Fibroblast of villous mesenchyme (primary cell): Measurements from ENCODE around the gene PPEF2. TPM values are rescaled to one million over a fixed set of nuclear protein-coding genes. Genes with fewer than 3 reads are reported as not detected.
"Not testable (repeated sequence)": the region's sequence is repeated elsewhere in the genome, so short reads cannot be mapped to it uniquely, and the experiment has no call there.

Experiments
- DNase-seq: peaks from one replicate; pipeline ENCODE4 v3.0.0-alpha.2; 2010; ENCODE audit warnings: low read depth
- H3K4me3 ChIP-seq: 2 replicates; pipeline ENCODE4 v1.5.1; 2011; ENCODE audit warnings: low read depth, mild to moderate bottlenecking, low read length
- total RNA-seq: library from RNA; depleted of rRNA; stranded (reverse); fragments of >200 nt; gene quantifications from 2 replicates; pipeline ENCODE4 v1.2.3, GENCODE V29; 2012
- TF ChIP-seq, protein P1 (sequence below): IDR thresholded peaks from 2 replicates; pipeline ENCODE4 v1.5.1; 2012; ENCODE audit warnings: low read depth, mild to moderate bottlenecking, low read length; ENCODE audit not compliant: insufficient read depth

The PPEF2 gene
- total RNA-seq, 1 donor, result under 0.01 TPM

DNA sequence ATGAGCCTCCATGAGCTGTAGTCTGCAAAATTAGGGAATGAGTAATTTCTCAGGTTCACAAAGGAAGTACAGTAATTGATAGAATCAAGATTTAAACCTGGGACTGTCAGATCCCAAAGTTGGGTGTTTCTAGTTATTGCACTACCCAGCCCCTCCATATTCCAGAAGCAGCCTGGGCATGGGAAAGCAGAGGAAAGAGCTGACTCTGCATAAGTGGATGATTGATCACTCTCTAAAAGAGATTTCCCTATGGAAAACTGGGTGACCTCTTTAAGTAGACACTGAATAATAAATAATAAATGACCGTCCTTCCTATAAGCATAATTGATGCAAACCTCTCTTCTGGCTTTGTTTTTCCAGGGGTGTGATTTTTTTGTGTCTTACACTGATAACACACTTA is 33.4 kb upstream of the PPEF2 start:
- H3K4me3 ChIP-seq, result no peak overlapping the region
- TF ChIP-seq, protein P1, sequence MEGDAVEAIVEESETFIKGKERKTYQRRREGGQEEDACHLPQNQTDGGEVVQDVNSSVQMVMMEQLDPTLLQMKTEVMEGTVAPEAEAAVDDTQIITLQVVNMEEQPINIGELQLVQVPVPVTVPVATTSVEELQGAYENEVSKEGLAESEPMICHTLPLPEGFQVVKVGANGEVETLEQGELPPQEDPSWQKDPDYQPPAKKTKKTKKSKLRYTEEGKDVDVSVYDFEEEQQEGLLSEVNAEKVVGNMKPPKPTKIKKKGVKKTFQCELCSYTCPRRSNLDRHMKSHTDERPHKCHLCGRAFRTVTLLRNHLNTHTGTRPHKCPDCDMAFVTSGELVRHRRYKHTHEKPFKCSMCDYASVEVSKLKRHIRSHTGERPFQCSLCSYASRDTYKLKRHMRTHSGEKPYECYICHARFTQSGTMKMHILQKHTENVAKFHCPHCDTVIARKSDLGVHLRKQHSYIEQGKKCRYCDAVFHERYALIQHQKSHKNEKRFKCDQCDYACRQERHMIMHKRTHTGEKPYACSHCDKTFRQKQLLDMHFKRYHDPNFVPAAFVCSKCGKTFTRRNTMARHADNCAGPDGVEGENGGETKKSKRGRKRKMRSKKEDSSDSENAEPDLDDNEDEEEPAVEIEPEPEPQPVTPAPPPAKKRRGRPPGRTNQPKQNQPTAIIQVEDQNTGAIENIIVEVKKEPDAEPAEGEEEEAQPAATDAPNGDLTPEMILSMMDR, result no peak
- DNase-seq, result no peak

DNA sequence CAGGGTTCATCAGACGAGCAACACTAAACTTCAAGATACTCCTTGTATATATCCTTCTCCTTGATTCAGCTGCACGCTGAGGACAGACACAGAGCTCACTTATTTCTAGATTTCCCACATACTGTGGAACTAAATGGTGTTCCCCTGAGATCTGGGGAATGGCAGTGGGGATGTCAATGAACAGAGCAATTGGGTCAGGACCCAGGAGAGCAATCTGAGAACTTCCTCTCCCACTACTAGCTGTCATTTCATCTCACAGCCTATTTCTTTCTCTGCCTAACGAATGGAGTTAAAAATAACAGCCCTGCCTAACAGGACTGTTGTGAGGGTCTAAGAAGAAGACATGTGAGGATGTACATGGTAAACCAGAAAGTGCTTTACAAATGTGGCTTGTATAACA is 27.9 kb upstream of the PPEF2 start:
- DNase-seq, result no peak
- H3K4me3 ChIP-seq, result no peak overlapping the region
- TF ChIP-seq, protein P1, result no peak

DNA sequence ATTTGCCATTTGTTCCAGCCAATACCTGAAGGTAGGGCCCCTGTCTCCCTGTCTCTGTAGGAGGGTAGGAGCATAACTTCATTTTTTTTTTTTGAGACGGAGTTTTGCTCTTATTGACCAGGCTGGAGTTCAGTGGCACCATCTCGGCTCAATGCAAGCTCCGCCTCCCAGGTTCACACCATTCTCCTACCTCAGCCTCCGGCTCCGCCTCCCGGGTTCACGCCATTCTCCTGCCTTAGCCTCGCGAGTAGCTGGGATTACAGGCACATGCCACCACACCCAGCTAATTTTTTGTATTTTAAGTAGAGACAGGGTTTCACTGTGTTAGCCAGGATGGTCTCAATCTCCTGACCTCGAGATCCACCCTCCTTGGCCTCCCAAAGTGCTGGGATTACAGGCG is 22.7 kb upstream of the PPEF2 start:
- H3K4me3 ChIP-seq, DNase-seq: not testable (repeated sequence)

DNA sequence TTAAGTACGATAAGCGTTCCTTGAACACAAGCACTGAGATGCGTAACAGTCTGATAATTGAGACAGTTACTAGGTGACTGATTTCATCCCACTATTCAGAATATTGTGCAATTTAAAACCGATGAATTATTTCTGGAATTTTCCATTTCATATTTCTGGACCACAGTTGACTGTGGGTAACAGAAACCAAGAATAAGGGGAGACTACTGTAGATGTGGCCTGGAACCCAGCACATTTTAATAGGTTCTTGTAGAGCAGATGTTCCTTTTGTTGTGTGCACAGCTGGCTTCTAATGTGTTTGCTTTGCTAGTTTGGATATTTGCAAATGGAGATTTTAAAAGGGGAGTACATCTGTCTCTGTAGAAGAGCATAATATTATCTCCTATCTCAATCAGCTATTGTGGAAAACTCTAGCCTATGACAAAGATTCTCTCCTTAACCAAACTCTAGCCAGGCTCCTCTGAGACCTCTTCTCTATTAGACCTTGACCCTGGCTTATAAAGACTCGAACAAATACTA is 22.1 kb upstream of the PPEF2 start:
- TF ChIP-seq, protein P1, result no peak
- DNase-seq, result no peak
- H3K4me3 ChIP-seq, result no peak overlapping the region

DNA sequence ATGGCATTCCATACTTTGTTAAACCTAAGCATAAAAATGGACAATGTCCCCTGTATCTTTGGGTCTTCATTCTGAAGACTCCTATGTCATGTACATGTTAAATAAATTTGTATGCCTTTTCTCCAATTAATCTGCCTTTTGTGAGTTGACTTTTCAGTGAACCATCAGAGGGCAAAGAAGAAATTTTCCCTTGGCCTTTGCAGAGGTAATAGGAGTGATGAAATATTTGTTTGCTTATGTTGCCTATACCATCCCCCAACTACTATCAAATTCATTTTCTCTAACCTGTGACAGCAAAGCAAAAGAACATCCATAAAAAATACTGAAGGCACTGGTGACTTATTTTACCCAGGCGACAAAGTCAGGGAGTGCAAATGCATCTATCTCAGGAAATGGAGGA is 20.3 kb upstream of the PPEF2 start:
- TF ChIP-seq, protein P1, result no peak
- no peak overlapping the region for H3K4me3 ChIP-seq

DNA sequence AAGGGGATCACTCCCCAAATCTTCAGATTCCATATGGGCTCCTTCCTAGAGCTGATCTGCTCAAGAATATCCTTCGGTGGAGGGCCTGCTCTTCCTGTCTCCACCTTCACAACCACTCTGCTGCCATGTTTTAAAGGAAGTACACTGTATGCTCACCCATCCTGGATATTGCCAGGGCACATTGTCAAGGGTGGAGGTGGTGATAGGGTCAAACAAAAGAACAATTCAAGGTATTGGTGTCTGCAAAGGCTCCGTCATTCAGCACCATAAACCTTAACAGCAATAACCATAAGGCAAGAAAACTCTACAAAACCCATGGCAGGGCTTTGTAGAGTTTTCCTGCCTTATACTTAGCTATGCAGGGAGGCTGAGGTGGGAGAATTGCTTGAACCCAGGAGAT is 19.7 kb upstream of the PPEF2 start:
- DNase-seq, result no peak
- no peak overlapping the region for H3K4me3 ChIP-seq
- TF ChIP-seq, protein P1, result no peak

More for the DNA sequence above, 20.3 kb upstream of the PPEF2 start:
- no peak for DNase-seq

DNA sequence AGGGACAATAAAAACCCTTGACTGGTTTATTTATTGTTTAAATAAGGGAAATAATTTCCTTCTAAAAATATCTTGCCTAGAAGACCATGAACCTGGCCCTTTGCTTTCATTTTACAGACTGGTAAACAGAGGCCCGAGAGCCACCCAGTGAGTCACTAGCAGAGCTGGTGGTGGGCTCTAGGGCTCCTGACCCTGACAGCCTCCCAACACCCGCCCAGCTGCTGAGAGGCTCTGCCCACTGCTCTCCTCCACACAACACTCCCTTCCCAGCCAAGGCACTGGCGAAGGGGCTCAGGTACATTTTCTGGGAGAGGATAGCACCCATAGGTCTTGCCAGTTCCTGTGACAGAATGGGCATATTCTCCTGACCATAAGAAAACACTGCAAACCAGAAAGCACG is 18.1 kb upstream of the PPEF2 start:
- TF ChIP-seq, protein P1, result no peak
- DNase-seq, result no peak
- no peak overlapping the region for H3K4me3 ChIP-seq

DNA sequence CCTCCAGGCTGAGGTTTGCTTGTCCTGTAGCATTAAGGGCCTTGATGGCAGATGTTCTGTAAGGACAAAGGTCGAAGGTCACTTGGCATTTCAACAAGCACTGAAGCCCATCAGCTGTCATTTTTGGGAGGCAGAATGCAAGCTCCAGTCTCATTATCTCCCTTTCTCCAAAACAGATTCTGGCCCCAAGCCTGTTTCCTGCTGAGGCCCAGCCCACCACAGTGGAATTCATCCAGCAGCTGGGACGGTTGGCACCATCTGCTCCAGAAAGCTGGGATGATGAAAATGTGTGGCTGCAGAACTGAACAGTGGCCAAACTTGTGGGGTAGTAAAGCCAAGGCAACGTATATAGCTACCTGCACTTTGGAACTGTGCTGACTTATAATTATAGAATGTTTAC is 17.7 kb upstream of the PPEF2 start:
- TF ChIP-seq, protein P1, result no peak
- DNase-seq, result peak; percentile 73
- no peak overlapping the region for H3K4me3 ChIP-seq
